CD4-positive, CD25-positive, alpha-beta regulatory T cell (primary cell): ENCODE measurements around the gene MRPL50. TPM values are rescaled to one million over a fixed set of nuclear protein-coding genes. Genes with fewer than 3 reads are reported as not detected.

Experiments
- ATAC-seq, 2 donors: fragments of 150-1000 bp; cut with Tn5 transposase; one replicate each; pipeline ENCODE4 v1.10.0; 2021; ENCODE audit warnings: low read depth in 2 of 2, moderate number of reproducible peaks in 2 of 2, moderate library complexity in 1 of 2
- DNase-seq, 3 donors: peaks; one replicate each; pipeline versions ENCODE4 v3.0.0 to v3.0.0-alpha.2; 2012 to 2022; ENCODE audit warnings: mixed read lengths in 1 of 3
- H3K27ac ChIP-seq: one replicate; pipeline ENCODE4 v1.7.0; 2013; ENCODE audit warnings: mild to moderate bottlenecking, low read length; ENCODE audit not compliant: insufficient read depth, poor library complexity, severe bottlenecking
- H3K27me3 ChIP-seq: one replicate; pipeline ENCODE4 v1.7.0; 2013; ENCODE audit warnings: low read length; ENCODE audit not compliant: control insufficient read depth, insufficient read depth
- H3K36me3 ChIP-seq: one replicate; pipeline ENCODE4 v1.7.0; 2013; ENCODE audit warnings: mild to moderate bottlenecking, low read length, moderate library complexity; ENCODE audit not compliant: control insufficient read depth, insufficient read depth
- H3K4me1 ChIP-seq: 2 replicates; pipeline ENCODE4 v1.7.0; 2013; ENCODE audit warnings: mild to moderate bottlenecking, low read length; ENCODE audit not compliant: insufficient read depth, control insufficient read depth, poor library complexity, severe bottlenecking
- H3K4me3 ChIP-seq: one replicate; pipeline ENCODE4 v1.7.0; 2013; ENCODE audit warnings: low read depth, mild to moderate bottlenecking, low read length, moderate library complexity
- H3K9me3 ChIP-seq, 2 experiments: 1 replicate in 1 of 2; 2 replicates in 1 of 2; pipeline ENCODE4 v1.7.0; 2013; ENCODE audit warnings: low read length in 2 of 2, mild to moderate bottlenecking in 1 of 2, moderate library complexity in 1 of 2; ENCODE audit not compliant: control insufficient read depth in 2 of 2
- H3K27ac Mint-ChIP-seq, 3 donors: one replicate each; pipeline ENCODE4 v1.8.0; 2020 to 2022; ENCODE audit warnings: mild to moderate bottlenecking in 3 of 3, mixed read lengths in 3 of 3, moderate library complexity in 2 of 3
- H3K27me3 Mint-ChIP-seq: one replicate; pipeline ENCODE4 v1.8.0; 2022; ENCODE audit warnings: mild to moderate bottlenecking, mixed read lengths
- H3K36me3 Mint-ChIP-seq: one replicate; pipeline ENCODE4 v1.8.0; 2020; ENCODE audit warnings: mixed read lengths
- H3K4me1 Mint-ChIP-seq, 4 donors: one replicate each; pipeline ENCODE4 v1.8.0; 2020 to 2022; ENCODE audit warnings: mixed read lengths in 4 of 4, mild to moderate bottlenecking in 1 of 4
- H3K4me3 Mint-ChIP-seq, 4 donors: one replicate each; pipeline ENCODE4 v1.8.0; 2020 to 2022; ENCODE audit warnings: mild to moderate bottlenecking in 4 of 4, mixed read lengths in 4 of 4, moderate library complexity in 3 of 4
- H3K9me3 Mint-ChIP-seq, 7 donors: one replicate each; pipeline ENCODE4 v1.8.0; 2020 to 2022; ENCODE audit warnings: mixed read lengths in 7 of 7, mild to moderate bottlenecking in 3 of 7, moderate library complexity in 2 of 7
- polyA plus RNA-seq, 4 donors: library from polyadenylated mRNA; unstranded; fragments of 300-500 nt; fragmentation: Illumina TruSeq; gene quantifications; one replicate each; pipeline ENCODE4 v1.2.3, GENCODE V29; 2021
- total RNA-seq: library from RNA; stranded (reverse); gene quantifications from one replicate; pipeline ENCODE4 v1.2.3, GENCODE V29; 2022

The MRPL50 gene
- total and polyA plus RNA-seq, 5 donors from 2014 or later = 8.5 to 26.2 (median 18.1) TPM

DNA sequence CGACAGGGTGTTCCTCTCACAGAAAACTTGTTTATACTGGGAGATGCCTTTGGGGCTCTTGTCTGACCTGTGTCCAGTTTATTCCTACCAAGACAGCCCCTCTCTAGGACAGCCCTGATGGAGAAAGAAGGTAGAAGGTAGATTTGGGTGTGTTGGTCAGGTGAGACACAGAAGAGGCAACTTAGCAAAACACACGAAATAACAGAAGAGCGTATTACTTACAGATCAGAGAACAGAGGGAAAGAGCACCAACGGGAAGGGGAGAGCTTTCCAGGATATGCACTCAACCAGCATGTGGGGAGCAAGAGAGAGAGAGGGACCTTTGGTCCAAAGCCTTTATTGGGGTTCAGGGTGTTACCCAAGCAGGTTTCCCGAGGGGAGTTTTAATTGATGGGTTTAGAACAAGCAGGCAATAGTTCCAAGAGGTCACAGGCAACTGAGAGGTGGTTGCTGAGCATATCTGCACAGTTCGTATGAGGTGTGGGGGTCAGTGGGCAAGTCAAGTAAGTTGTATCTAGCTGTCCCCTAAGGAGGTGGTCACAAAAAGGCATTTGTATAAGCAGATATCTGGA is 45.4 kb downstream of the MRPL50 start:
- Histone ChIP-seq H3K27ac (no peak overlapping the region), H3K4me3 (no peak overlapping the region), H3K9me3 (no peaks in the 10 kb centered on the region), H3K36me3 (no peaks in the 10 kb centered on the region), H3K4me1 (no peaks in the 10 kb centered on the region), H3K27me3 (no peaks in the 10 kb centered on the region)
- no peak overlapping the region for H3K4me3 Mint-ChIP-seq
- H3K9me3 Mint-ChIP-seq = peaks cover 0 to 2% (median 0%) of the 10 kb centered on the region in 7 donors
- no peaks in the 10 kb centered on the region for H3K4me1 Mint-ChIP-seq
- no peaks in the 10 kb centered on the region for H3K36me3 Mint-ChIP-seq
- DNase-seq (no peak), ATAC-seq (no peak)
- H3K27ac Mint-ChIP-seq = no peak overlapping the region
- peaks cover 5% of the 10 kb centered on the region for H3K27me3 Mint-ChIP-seq

DNA sequence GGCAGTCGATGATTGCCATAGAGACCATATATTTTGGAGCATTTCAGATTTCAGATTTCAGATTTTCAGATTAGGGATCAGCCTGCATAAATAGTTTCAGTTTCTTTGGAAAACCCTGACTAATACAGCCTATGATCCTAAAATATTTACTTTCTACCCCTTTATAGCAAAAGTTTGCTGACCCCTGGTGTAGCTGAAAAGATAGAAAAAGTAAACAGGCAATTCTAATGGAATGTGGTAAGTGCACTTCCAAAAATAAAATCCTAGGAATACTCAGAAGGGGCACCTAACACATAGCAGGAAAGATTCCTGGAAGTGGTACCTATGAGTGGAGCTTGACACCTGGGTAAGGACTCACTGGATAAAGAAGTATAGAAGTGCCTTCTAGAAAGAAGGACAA is 48.1 kb downstream of the MRPL50 start:
- H3K4me1 ChIP-seq = no peaks in the 10 kb centered on the region
- peaks cover 11% of the 10 kb centered on the region for H3K27me3 Mint-ChIP-seq
- H3K27ac Mint-ChIP-seq = no peak overlapping the region
- no peaks in the 10 kb centered on the region for H3K9me3 ChIP-seq
- H3K27ac ChIP-seq = no peak overlapping the region
- DNase-seq (no peak), ATAC-seq (no peak)
- no peaks in the 10 kb centered on the region for H3K27me3 ChIP-seq
- no peaks in the 10 kb centered on the region for H3K36me3 ChIP-seq
- H3K9me3 Mint-ChIP-seq = peaks cover 0 to 2% (median 0%) of the 10 kb centered on the region in 7 donors
- no peak overlapping the region for H3K4me3 ChIP-seq
- H3K36me3 Mint-ChIP-seq = no peaks in the 10 kb centered on the region
- no peak overlapping the region for H3K4me3 Mint-ChIP-seq
- H3K4me1 Mint-ChIP-seq = no peaks in the 10 kb centered on the region

DNA sequence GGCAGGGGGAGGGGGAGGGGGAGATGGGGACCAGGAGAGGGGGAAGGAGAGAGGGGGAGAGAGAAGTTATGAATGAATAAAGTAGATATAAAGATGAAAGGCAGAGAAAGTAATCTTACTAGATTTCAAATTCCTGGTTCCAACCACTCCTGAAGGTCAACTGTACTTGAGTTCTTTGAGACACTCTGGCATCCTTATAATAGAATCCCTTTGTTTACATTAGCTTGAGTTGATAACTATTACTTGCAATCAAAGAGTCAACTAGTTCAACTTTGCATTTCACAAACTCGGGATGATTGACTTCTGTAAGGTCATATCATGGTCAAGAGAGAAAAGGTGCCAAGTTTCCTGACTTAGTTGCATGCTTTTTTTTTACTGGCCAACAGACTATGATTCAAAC is 55.8 kb downstream of the MRPL50 start:
- no peak overlapping the region for H3K4me3 Mint-ChIP-seq
- H3K4me1 ChIP-seq = no peaks in the 10 kb centered on the region
- H3K36me3 Mint-ChIP-seq = no peaks in the 10 kb centered on the region
- ATAC-seq (no peak), DNase-seq (no peak)
- H3K9me3 ChIP-seq = no peaks in the 10 kb centered on the region
- H3K9me3 Mint-ChIP-seq = peaks cover 0 to 5% (median 0%) of the 10 kb centered on the region in 7 donors
- no peaks in the 10 kb centered on the region for H3K27me3 ChIP-seq
- no peak overlapping the region for H3K27ac ChIP-seq
- peaks cover 28% of the 10 kb centered on the region for H3K27me3 Mint-ChIP-seq
- no peaks in the 10 kb centered on the region for H3K36me3 ChIP-seq
- no peak overlapping the region for H3K27ac Mint-ChIP-seq
- no peak overlapping the region for H3K4me3 ChIP-seq
- no peaks in the 10 kb centered on the region for H3K4me1 Mint-ChIP-seq

DNA sequence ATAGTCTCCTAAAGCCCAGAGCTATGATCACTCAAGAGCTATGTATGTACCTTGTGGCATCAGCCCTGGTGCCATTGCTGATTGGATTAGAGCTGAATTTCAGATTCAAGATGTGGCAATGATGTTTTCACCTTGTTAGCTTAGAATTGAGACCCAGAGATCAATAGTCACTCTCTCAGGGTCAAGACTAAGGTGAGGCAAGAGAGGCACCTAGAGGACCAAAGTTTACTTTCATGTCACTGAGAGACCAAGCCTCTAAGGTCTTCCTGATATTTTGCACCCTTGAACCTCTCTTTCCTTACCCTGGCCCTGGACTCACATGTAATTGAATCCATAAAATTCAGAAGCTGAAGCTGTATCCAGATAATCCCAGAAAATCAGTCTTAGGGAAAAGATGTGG is 56.5 kb downstream of the MRPL50 start:
- no peak overlapping the region for H3K27ac Mint-ChIP-seq
- no peak for ATAC-seq
- H3K27me3 Mint-ChIP-seq = peaks cover 28% of the 10 kb centered on the region

More for the DNA sequence above, 56.5 kb downstream of the MRPL50 start:
- no peak overlapping the region for H3K4me3 Mint-ChIP-seq
- no peaks in the 10 kb centered on the region for H3K4me1 ChIP-seq
- no peaks in the 10 kb centered on the region for H3K4me1 Mint-ChIP-seq
- no peak overlapping the region for H3K27ac ChIP-seq
- peaks cover 0 to 5% (median 0%) of the 10 kb centered on the region in 7 donors for H3K9me3 Mint-ChIP-seq
- H3K27me3 ChIP-seq = no peaks in the 10 kb centered on the region
- no peaks in the 10 kb centered on the region for H3K9me3 ChIP-seq
- no peaks in the 10 kb centered on the region for H3K36me3 ChIP-seq
- no peak for DNase-seq
- no peak overlapping the region for H3K4me3 ChIP-seq
- no peaks in the 10 kb centered on the region for H3K36me3 Mint-ChIP-seq

Other genes with a start within 250 kb of the MRPL50 start
- gene BAAT, start 13.6 kb downstream of the MRPL50 start, total RNA-seq = 0.15 TPM
- gene BAAT, start 13.6 kb downstream of the MRPL50 start, polyA plus RNA-seq = under 1 TPM in 1 of 4 donors, not detected in 3; 0.09 TPM
- gene ZNF189, start 233 bp upstream of the MRPL50 start, total RNA-seq = 8.1 TPM
- gene ZNF189, start 233 bp upstream of the MRPL50 start, polyA plus RNA-seq = 1 to 10 TPM; 1.8 to 3.6 (median 2.8) TPM
- not detected for gene ALDOB, start 37.2 kb upstream of the MRPL50 start, total RNA-seq
- not detected for gene ALDOB, start 37.2 kb upstream of the MRPL50 start, polyA plus RNA-seq
- gene RNF20, start 135.2 kb upstream of the MRPL50 start, total RNA-seq = 43.4 TPM
- gene RNF20, start 135.2 kb upstream of the MRPL50 start, polyA plus RNA-seq = 10 to 100 TPM; 31.3 to 50.0 (median 37.4) TPM
- not detected for gene PPP3R2, start 196.4 kb upstream of the MRPL50 start, total RNA-seq
- gene PPP3R2, start 196.4 kb upstream of the MRPL50 start, polyA plus RNA-seq = under 1 TPM in 2 of 4 donors, not detected in 2; 0.17 to 0.22 TPM